ENCODE measurements around the gene NKAIN2.
"Not testable (repeated sequence)": the region's sequence is repeated elsewhere in the genome, so short reads cannot be mapped to it uniquely, and the experiment has no call there.

Gene NKAIN2

DNA sequence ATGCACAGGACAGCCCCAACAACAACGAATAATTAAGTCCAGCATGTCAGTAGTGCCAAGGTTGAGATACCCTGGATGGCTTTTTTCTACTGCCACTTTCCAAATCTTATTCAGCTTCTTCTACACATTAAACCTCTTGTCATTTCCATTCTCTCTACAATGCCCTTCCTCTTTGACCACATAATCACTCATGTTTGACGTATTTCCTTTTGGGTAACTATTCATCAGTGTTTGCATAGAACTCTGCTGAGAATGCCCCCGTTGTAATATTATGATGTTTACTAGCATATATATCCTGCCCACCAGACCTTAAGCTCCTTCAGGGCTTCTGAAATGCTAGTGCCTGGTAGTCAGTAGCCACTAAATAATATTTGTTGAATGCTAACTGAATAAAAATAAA, 643.3 kb downstream of the NKAIN2 start:
- DNase-seq: no peak

DNA sequence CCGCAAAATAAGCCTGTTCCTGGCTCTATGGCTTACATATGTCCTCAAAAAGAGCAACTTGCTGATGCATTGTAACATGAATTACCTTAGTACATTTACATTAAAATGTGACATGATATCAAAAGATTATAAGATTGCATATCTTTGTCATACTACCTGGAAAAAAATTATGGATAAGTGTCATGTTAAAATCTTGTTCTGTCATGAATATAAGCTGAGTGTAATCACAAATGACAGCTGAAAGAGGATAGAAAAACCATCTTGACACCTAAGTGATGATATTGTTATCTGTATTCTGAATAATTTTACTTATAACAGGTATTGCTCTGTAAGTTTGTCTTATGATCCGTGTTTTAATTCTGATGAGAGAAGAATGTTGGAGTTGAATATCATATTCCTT, 655.6 kb downstream of the NKAIN2 start:
- DNase-seq: no peak

DNA sequence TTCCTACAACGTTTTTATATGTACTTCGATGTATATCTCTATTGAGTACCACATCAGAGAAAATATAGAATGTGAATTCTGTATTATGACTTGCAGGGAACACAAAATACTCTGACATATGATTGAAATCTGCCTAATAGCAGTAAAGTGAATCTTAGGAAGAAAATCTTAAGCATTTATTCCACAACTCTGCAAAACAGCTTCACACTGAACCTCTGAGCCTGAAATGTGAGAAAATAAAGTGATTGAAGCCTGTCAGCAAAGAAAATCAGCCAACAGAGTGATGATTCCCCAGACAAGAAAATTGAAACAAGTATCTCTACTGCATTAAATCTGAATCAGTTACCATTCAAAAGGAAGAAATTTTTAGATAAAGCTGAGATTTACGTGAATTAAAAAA, 659.1 kb downstream of the NKAIN2 start:
- DNase-seq: no peak

DNA sequence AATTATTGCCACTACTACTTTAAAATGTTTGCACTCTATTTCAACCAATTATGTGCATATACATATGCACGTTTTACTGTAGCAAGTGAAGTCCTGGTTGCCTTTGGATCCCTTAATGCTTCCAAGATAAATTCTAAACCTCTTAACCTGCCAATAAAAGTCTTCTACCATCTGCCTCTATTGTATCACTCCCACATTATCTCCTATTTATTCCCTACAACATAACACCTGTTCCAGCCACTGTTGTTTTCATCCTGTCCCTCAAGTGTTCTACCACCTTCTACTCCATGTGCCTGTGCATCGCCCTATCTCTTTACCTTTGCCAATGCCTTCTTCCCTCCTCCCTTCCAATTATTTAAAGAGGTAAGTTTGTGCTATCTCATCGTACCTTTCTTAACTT, 659.6 kb downstream of the NKAIN2 start:
- no peak for DNase-seq

DNA sequence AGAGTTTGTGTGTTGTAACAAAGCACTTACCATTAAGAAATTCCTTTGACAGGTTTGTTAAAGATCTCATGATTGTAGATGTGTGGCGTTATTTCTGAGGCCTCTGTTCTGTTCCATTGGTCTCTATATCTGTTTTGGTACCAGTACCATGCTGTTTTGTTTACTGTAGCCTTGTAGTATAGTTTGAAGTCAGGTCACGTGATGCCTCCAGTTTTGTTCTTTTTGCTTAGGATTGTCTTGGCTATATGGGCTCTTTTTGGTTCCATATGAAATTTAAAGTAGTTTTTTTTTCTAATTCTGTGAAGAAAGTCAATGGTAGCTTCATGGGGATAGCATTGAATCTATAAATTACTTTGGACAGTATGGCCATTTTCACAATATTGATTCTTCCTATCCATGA, 660.9 kb downstream of the NKAIN2 start:
- not testable (repeated sequence) for DNase-seq

DNA sequence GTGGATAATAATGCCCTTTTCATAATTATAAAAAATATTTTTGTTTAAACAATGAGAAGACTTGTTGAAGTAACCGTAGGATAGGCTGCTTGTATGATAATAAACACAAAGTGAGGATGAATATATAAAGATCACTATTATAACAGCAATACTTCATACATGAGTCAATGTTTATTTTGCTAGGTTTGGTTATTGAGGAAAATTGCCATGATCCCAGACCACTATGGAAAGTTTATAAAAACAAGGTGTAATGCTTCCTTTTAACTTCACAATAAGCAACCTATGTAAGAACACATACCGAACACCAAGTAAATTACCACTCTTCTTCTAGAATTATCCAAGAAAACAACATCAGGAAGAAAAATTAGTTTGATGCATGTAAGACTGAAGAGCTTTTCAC, 663.3 kb downstream of the NKAIN2 start:
- DNase-seq: no peak

DNA sequence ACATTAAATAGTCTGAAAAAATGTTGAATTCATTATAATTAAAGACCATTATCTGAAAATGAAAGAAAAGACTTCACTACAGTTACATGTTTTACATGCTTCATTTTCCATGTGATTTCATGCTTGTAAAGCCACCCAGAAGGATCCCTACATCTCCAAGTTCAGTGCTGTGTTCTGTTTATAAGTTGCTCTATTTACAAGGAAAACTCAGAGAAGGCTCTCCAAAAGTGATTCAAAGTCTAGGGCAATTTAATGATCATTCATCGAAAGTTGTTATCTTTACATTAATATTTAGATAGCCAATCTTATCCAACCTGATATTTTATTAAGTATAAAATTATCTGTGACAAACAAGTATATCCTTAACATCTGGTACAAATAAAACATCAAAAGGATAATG, 663.7 kb downstream of the NKAIN2 start:
- no peak for DNase-seq

DNA sequence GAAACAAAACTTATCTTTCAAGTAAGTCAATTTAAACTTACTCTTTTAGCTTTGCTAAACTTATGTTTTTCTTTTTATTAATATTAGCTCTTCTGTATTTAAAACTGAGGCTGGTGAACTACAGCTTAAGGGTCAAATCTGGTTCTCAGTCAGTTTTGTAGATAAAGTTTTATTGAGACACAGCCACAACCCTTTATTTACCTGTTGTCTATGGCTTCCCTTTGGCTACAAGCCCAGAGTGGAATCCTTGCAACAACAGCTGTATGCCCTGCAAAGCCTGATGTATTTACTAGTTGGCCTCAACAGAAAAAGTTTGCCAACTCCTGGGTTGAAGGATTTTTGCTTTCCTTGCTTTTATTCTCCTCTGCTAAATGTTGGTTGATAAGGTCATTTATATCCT, 667.1 kb downstream of the NKAIN2 start:
- no peak for DNase-seq

DNA sequence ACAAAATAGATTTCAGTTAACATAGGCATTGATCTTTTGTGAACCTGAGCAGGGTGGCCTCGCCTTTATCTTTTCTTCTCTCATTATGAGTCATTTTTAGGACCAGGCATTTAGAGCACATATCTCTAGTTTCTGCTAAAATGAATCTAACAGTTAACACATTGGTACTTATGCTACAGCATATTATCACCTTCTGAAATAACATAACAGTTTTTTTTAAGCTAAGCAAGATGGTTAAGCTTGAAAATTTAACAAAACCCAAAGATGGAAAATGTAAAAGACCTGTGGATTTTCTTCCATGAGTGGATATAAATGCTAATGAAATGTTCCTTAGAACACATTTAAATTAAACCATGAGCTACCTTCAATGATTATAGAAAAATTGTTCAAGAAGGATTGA, 671.5 kb downstream of the NKAIN2 start:
- no peak for DNase-seq

DNA sequence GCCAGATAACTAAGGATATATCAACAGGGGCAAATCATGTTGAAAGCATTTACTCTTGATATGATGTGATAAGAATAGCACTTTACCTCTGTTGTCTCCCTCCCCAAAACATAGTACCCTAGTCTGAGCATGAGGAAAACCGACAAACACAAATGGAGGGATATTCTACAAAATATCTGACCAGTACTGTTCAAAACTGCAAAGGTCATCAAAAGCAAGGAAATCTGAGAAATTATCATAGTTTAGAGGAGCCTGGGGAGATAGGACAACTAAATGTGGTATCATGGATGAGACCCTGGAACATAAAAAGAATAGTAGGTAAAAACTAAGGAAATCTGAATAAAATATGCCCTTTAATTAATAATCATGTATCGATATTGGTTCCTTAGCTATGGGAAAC, 675.2 kb downstream of the NKAIN2 start:
- DNase-seq: no peak

DNA sequence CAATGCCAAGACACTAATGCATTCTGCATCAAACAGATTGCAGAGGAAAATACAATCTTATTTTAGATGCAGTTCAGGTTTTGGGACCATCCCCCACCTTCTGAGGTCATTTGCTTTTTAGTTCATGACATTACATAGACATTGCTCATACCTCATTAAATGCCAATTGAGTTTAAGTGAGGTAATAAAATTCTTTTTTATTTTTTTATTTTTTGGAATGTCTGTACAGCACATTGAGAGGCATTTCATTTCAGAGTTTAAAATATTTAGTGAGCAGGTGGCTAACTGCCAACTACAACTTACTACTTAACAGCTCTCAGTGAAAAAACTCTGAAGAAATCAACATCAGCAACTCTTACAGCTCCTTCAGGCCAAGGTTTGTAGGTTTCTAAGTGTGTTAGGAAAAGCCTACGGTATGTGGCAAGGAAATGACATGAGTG, 676.3 kb downstream of the NKAIN2 start:
- DNase-seq: no peak

DNA sequence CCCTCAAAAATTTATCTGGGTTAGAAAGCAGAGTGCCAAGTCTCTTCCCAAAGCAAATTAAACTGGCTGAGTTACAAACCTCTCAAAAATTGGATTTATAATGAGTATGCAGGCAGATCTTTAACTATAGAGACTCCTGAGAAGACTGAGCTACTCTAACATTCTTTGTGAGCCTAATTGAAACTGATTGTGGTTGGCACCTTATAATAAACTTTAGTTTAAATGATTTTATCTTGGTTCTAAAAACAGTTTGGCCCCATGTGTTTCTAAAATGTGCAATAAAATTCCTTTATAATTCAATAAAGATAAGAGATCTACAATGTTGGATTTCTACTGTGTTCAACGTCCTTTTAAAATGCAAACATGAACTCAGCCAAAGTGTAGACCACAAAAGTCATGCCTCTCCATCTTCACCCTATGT, 678.4 kb downstream of the NKAIN2 start:
- DNase-seq: no peak

DNA sequence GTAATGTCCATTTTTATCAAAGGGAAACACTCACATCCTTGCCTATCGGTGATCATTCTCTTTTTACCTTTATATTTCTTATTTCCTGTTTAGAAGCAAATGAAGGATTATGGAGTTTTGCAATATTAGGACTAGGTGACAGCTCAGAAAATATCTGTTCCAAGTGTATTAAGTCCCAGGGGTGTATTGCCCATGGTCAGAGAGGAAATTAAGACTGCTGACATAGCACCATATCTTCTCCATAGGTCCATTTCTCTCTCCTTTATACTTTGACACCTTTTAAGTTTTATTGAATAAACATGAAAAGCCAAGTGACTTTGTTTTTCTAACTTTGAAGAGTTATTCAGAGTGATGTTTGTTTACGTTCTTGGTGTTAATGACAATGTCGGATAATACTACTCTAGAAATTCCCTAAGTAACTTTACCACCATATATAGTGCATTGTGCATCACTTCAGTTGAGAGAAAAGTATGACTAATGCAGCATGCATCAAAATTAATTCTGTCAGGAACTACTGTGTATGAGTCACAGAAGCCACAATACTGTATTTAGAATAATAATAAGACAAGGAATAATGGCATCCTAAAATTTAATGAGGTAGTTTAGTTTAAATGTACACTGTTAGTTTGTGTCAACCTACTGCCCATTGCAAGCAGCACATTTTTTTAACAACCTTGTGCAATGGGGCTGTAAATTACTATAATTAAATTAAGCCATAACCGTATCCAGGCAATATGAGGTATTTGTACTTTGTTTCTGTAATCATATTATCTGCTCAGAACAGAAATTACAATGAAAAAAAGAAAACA, 684.2 kb downstream of the NKAIN2 start:
- DNase-seq: no peak

DNA sequence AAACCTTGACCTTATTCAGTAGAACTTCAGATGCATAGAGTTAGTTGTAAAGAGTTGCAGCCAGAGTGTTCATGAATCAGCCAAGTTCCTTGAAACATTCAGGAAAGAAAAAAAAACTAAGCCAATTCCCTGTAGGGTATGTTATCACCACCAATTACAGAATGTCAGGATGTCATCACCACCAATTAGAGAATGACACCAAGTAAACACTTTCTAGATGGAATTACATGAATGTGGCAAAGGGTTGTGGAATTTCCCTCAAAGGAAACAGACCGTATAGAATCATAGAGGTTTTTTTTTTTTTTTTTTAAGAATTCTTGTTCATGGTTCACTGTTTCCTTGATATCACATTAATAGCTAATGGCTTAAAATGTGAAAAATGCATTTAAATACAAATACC, 686.5 kb downstream of the NKAIN2 start:
- DNase-seq: no peak

DNA sequence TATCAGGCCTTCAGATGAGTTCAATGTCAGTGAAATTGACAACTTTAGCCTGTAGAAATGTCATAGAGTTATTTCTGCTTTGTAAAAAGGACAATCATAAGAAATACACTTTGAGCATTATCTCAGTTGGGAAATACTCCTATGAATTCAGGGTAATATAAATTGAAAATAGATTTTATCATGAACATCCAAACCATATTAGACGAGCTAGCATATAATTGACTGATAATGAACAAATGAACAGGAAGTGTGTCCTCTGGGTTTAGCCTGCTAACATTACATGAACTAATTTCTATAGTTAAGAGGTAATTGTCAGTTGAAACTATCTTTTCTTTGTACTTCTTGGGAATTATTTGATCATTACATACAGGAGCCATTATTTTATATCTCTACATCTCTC, 689.6 kb downstream of the NKAIN2 start:
- no peak for DNase-seq

DNA sequence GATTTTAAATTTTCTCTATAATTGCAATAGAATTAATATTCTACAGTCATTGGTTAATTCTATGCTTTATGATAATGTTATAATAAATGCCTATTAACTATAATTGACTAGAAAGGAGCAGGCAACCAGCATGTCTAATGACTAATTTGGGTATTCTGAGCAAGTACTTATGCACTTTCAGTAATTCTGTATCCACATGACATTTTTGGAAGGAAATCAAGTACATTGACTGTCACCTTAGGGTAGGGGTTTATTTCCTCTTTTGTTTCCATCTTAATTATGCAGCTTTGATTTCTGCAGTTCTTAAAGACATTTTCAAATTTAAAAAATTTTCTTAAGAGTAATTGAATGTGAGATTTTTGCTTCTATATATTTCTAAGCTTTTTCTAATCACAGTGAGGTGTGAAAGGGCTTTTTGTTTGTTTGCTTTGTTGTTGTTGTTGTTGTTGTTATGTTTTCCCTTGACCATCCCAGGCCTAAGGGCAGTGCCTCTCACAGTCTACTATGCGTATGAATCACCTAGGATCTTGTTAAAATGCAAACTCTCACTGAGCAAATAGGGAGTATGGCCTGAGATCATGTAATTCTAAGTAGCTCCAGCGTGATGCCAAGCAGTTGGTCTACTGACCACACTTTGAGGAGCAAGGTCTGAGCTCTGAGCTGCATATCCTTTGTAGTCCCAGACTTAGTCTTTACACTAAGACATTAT, 691.4 kb downstream of the NKAIN2 start:
- no peak for DNase-seq

DNA sequence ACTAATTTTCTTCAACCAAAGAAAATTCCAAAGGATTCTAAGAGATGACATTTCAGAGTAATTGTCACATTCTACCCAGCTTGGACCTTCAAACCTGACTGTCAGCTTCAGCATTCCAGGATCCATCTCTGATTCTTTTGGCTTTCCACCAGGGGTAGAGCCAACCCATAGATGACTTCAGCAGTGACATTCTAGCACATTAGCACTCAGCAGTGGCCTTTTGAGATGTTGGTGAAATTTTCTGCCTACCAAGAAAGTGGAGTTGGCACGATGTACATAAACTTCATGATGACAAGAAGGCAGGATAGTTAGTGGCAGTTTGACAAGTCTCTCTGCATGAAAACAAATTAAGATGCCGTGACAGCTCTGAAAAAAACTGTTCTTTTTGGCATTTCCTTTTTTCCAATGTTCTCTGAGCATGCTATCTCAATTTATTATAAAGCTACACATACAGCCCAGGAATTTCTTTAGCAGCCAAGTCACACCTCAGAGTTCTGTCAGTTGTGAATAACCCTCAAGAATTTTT, 692.1 kb downstream of the NKAIN2 start:
- no peak for DNase-seq

DNA sequence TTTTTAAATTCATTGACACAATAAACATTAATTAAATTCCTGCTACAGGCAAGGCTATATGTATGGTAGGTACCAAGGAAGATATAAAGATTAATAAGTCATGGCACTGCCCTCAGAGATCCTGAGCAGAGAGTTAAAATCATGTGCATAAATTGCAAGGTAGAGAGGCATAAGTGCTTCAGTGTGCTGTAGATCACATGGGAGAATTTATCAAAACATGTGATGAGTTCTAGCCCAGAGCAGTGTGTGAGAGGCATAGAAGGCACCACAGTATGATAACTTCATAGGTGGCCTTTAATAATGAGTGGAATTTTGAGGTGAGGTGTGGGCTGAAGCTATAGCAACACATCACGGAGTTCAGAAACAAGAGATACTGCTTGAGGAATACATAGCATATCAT, 692.7 kb downstream of the NKAIN2 start:
- DNase-seq: no peak

DNA sequence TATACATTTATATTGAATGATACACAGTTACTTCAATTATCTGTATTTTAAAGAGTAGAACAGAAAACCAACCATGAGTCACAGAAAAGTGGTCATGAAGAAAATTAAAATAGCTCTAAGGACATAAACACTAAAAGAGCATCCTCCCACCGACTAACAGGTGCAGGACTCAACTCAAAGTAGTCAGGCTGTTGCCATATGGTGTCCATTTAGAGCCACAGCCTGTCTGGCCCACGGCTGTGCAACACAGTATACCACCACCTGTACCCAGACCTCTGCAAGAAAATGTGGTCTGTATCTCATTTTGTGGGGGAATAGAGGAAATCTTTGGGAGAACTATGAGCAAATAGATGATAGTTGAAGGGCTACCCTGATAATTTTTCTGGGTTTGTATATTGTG, 708.8 kb downstream of the NKAIN2 start:
- no peak for DNase-seq

DNA sequence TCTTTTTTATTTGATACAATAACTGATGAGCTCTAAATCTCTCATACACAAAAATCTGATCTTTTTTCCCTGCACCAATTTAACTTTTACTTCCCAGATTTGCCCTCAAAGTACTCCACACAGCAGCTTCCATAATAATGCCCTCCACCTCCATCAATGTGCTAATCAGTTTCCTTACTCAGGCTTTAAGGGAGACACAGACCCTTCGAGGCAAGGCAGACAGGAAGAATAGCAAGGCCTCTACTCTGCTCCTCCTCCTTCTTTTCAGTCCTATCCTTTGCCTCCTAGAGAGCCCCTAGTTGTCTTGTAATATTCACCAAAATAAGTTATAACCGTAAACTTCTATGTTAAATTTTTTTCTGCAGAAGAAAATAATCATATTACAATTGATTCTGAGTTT, 713.7 kb downstream of the NKAIN2 start:
- DNase-seq: no peak

DNA sequence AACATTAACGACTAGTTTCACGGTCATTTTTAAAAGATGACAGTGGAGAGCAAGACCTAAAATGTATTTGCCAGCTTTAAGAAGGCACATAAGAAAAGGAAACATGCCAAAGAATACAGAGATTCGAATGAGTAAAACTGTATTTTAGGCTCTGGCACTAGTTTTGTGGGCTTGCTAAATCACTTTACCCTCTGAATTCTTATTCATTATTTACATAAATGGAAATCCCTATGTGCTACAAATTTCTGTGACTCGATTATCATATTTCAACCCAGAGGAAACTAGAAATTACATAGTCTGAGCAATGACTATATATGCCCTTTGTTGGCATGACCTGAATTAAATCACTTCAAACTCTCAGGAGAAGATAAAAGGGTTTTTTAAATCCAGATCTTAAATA, 716.8 kb downstream of the NKAIN2 start:
- DNase-seq: no peak

DNA sequence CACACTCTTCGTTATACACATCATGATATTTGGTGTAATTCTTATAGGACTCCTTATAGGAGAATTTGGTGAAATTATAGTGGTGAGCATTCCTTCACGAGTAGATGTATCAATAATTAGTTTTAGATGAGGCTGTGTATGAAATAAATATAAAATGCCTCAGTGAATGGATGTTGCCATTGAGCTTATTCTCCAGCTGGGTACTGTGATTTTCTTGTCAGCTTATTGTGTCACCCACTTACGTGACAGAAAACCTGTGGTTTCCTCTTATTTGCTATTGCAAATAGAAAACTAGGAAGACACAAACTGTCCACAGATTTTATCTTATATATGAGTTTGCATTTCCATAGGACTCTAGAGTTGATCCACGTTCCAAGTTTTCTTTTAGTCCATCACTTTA, 718.7 kb downstream of the NKAIN2 start:
- no peak for DNase-seq

DNA sequence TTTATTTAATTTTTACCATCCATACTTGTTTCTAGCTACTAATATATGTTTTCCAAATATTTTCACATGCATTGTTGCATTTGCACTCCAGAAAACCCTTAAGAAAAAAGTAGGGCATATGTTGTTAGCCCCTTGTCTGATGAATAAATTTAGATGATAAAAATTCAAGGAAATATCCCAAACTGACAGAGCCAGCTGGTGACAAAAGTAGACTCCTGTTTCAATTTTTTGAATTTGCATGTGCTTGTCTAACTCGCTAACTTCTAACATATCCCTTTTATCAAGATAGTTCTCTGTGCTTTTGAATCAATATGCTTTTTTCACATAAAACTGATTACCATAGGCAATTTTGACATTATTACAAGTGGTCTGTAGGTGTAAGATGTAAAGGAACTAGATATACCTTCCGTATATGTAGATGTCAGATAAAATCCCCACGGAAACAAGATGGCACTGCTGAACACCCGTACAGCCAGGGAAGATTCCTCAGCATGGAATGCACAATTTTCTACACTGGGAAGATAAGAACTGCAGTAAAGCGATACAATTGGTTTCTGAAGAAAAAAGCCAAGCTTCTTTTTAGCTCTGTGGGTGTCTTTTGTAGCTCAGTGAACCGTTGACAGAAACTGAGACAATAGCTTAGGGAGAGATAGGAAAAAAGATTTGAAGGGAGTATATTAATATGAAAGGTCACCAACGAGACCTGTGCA, 721.0 kb downstream of the NKAIN2 start:
- DNase-seq: no peak

DNA sequence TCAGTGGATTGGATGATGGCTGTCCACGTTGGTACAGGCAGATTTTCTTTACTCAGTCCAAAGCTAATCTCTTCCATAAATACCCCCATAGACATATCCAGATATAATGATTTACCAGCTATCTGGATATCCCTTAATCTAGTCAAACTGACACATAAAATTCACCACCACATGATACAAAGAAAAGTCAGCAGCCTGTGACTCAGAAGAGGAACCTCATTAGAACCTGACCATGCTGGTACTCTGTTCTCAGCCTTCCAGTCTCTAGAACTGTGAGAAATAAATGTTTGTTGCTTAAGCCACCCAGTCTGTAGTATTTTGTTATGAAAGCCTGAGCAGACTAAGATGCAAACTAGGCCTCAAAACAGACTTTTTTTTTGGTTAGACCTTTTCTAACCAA, 727.3 kb downstream of the NKAIN2 start:
- no peak for DNase-seq

Measured in NCI-H2227 treated with DMSO at 0.1 percent for 48 hours (cell line).